ENCODE measurements around the gene WWOX. TPM values are rescaled to one million over a fixed set of nuclear protein-coding genes. Genes with fewer than 3 reads are reported as not detected.

WWOX gene
- total RNA-seq, 2 donors from 2014 or later = 33.8 to 82.5 TPM

GRCh38 chr16:78227855-78228254 lies 128.4 kb downstream of the WWOX start:
- no peak for TF ChIP-seq CTCF (IDR thresholded peaks at IDR 0.05)
- Histone ChIP-seq H3K27ac (no peak overlapping the region), H3K4me1 (ENCODE audit: control insufficient read depth in 1 of 2, low read depth in 2 of 2) (peaks cover 0 to 9% of the 10 kb centered on the region in 2 donors), H3K4me3 (no peak overlapping the region), H3K27me3 (replicated peaks; ENCODE audit: insufficient read depth) (no peaks in the 10 kb centered on the region), H3K36me3 (no peaks in the 10 kb centered on the region), H3K9me3 (no peaks in the 10 kb centered on the region)
- no peak for DNase-seq (ENCODE audit: low spot score)
- ATAC-seq (ENCODE audit: insufficient number of reproducible peaks, low FRiP score, low read depth) = no peak

- TF ChIP-seq CTCF (IDR thresholded peaks at IDR 0.05) = no peak
- Histone ChIP-seq H3K27me3 (replicated peaks; ENCODE audit: insufficient read depth) (no peaks in the 10 kb centered on the region), H3K4me3 (no peak overlapping the region), H3K9me3 (no peaks in the 10 kb centered on the region), H3K36me3 (no peaks in the 10 kb centered on the region), H3K4me1 (ENCODE audit: control insufficient read depth in 1 of 2, low read depth in 2 of 2) (peaks cover 0 to 9% of the 10 kb centered on the region in 2 donors), H3K27ac (no peak overlapping the region)
- DNase-seq (ENCODE audit: low spot score) = no peak
- ATAC-seq (ENCODE audit: insufficient number of reproducible peaks, low FRiP score, low read depth) = no peak
These were observed 129.2 kb downstream of the WWOX start for GRCh38 chr16:78228704-78229103.

DNA sequence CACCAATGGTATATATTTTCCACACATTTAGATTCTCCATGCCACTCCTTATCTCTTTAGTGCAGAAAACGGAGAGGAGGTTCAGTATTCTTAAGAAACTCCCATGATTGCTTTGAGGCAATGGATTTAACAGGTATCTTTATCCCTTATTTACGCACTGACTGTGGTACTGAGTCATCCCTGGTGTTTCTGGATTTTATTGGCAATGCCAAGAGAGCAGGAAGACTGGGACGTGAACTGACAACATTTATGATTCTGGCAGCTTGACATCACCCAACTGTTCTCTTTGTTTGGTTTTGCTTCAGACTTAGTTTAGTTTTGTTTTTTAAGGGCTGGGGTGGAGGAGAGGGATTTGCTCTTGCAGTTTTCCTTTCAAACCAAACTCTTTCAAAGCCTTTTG lies 131.4 kb downstream of the WWOX start:
- no peak for ATAC-seq (ENCODE audit: insufficient number of reproducible peaks, low FRiP score, low read depth)
- TF ChIP-seq CTCF (IDR thresholded peaks at IDR 0.05) = no peak
- DNase-seq (ENCODE audit: low spot score) = no peak
- Histone ChIP-seq H3K4me3 (no peak overlapping the region), H3K27me3 (replicated peaks; ENCODE audit: insufficient read depth) (no peaks in the 10 kb centered on the region), H3K36me3 (no peaks in the 10 kb centered on the region), H3K4me1 (ENCODE audit: control insufficient read depth in 1 of 2, low read depth in 2 of 2) (peaks cover 0 to 9% of the 10 kb centered on the region in 2 donors), H3K27ac (no peak overlapping the region), H3K9me3 (no peaks in the 10 kb centered on the region)

- no peak for ATAC-seq (ENCODE audit: insufficient number of reproducible peaks, low FRiP score, low read depth)
- Histone ChIP-seq H3K27me3 (replicated peaks; ENCODE audit: insufficient read depth) (no peaks in the 10 kb centered on the region), H3K9me3 (no peaks in the 10 kb centered on the region), H3K4me3 (no peak overlapping the region), H3K27ac (no peak overlapping the region), H3K36me3 (no peaks in the 10 kb centered on the region), H3K4me1 (ENCODE audit: control insufficient read depth in 1 of 2, low read depth in 2 of 2) (peaks cover 0 to 9% of the 10 kb centered on the region in 2 donors)
- DNase-seq (ENCODE audit: low spot score) = peak; percentile 13
- peak; percentile 95 for TF ChIP-seq CTCF (IDR thresholded peaks at IDR 0.05)
These were observed 135.8 kb downstream of the WWOX start for GRCh38 chr16:78235168-78235800.

DNA sequence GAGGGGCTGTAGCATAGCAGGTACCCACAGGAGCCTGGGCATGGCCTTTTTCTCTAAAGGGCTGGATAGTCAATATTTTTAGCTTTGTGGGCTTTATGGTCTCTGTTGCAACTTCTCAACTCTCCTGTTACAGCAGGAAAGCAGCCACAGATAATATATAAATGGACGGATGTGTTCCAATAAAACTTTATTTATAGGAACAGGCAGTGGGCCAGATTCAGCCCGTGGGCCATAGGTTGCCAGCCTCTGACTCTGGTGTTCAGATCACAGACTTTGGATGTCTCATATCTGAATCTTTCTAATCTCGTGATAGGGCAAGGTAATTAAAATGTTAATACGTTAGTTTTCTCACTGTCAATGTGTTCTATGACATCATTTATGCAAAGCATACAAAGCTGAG lies 136.4 kb downstream of the WWOX start:
- no peak for DNase-seq (ENCODE audit: low spot score)
- H3K9me3 ChIP-seq = no peaks in the 10 kb centered on the region
- H3K4me3 ChIP-seq = no peak overlapping the region
- H3K36me3 ChIP-seq = no peaks in the 10 kb centered on the region
- ATAC-seq (ENCODE audit: insufficient number of reproducible peaks, low FRiP score, low read depth) = no peak
- no peak for TF ChIP-seq CTCF (IDR thresholded peaks at IDR 0.05)
- peaks cover 0 to 6% of the 10 kb centered on the region in 2 donors for H3K4me1 ChIP-seq (ENCODE audit: control insufficient read depth in 1 of 2, low read depth in 2 of 2)
- no peak overlapping the region for H3K27ac ChIP-seq
- no peaks in the 10 kb centered on the region for H3K27me3 ChIP-seq (replicated peaks; ENCODE audit: insufficient read depth)
